Activated CD8-positive, alpha-beta memory T cell treated with anti-CD3 and anti-CD28 coated beads for 1 hour (primary cell): ENCODE measurements around the gene MYO9B.

Experiments
- DNase-seq, 2 donors: peaks; one replicate each; pipeline ENCODE4 v3.0.0-alpha.2; 2020; ENCODE audit warnings: low read depth in 1 of 2; ENCODE audit errors: extremely low read depth in 1 of 2

The MYO9B gene

GRCh38 chr19:17058236-17058635, 17.3 kb upstream of the MYO9B start:
- DNase-seq, result no peak

DNA sequence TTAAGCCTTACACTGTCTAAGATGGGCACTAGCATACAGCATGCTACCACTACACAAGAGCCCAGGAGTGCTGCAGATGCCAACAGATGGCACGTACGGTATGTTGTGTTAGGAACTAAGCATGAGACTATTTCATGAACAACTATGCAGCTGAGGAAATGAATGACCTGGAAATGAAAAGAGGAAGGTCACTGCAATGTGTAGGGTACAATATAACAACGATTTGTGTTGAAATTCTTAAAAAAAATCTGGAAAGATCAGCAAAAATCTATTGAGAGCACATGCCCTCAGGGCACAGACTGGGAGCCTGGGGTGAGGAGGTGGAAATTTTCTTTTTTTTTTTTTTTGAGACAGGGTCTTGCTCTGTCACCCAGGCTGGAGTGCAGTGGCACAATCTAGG, 14.8 kb upstream of the MYO9B start:
- no peak for DNase-seq

GRCh38 chr19:17061205-17061604, 14.4 kb upstream of the MYO9B start:
- no peak for DNase-seq

GRCh38 chr19:17061691-17062090, 13.9 kb upstream of the MYO9B start:
- no peak for DNase-seq

- no peak for DNase-seq
Measured at GRCh38 chr19:17063428-17063827, 12.1 kb upstream of the MYO9B start.

- DNase-seq, result no peak
Measured at GRCh38 chr19:17069193-17069592, 6.4 kb upstream of the MYO9B start.

- no peak for DNase-seq
Measured at GRCh38 chr19:17070421-17070820, 5.2 kb upstream of the MYO9B start.

DNA sequence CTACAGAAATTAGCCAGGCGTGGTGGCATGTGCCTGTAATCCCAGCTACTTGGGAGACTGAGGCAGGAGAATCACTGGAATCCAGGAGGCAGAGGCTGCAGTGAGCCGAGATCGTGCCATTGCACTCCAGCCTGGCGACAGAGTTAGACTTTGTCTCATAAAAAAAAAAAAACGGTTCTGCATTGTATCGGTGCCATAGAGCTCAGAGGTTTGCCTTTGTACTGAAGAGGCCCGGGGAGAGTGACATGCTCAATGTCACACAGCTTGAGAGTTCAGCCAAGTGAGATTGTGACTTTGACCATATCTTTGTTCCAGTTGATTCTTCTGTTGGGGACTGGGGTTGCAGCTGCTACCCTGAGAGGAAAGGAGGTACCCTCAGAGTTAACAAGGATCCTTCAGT, 4.7 kb upstream of the MYO9B start:
- no peak for DNase-seq

DNA sequence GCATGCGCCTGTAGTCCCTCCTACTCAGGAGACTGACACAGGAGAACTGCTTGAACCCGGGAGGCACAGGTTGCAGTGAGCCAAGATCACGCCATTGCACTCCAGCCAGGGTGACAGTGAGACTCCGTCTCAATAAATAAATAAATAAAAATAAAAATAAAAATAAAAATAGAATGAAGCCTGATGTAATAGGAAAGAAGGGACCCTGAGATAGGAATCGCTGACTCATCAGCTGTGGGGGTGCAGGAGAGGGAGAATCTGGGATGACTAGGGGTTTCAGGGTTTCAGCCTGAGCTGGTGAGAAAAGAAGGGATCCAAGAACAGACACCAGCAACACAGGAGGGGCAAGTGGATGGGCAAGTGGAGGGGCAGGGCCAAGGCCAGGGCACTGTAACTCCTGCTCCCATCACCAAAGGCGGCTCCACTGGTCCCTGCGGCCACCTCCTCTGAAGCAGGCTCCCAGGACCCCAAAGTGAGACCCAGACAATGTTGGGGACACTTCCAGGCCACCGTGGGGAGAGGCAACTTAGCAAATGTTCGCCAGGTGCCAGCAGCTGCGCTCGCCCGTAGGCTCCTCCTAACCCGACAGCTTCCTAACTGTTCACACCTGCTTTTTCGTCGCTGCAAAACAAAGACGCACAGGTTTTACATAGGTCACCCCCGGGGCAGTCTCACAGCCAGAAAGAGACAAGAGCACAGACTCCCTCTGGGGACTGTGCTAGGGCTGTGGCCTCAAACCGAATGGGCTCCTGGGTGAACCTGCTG, 1.5 kb upstream of the MYO9B start:
- no peak for DNase-seq

- DNase-seq, result no peak
Measured at GRCh38 chr19:17074634-17075034, 943 bp upstream of the MYO9B start.

GRCh38 chr19:17075864-17076542, 426 bp downstream of the MYO9B start:
- DNase-seq, result peak in 1 of 2 donors; percentile 27

GRCh38 chr19:17076543-17076991, 990 bp downstream of the MYO9B start:
- no peak for DNase-seq

GRCh38 chr19:17077447-17078028, 2.0 kb downstream of the MYO9B start:
- DNase-seq, result no peak

DNA sequence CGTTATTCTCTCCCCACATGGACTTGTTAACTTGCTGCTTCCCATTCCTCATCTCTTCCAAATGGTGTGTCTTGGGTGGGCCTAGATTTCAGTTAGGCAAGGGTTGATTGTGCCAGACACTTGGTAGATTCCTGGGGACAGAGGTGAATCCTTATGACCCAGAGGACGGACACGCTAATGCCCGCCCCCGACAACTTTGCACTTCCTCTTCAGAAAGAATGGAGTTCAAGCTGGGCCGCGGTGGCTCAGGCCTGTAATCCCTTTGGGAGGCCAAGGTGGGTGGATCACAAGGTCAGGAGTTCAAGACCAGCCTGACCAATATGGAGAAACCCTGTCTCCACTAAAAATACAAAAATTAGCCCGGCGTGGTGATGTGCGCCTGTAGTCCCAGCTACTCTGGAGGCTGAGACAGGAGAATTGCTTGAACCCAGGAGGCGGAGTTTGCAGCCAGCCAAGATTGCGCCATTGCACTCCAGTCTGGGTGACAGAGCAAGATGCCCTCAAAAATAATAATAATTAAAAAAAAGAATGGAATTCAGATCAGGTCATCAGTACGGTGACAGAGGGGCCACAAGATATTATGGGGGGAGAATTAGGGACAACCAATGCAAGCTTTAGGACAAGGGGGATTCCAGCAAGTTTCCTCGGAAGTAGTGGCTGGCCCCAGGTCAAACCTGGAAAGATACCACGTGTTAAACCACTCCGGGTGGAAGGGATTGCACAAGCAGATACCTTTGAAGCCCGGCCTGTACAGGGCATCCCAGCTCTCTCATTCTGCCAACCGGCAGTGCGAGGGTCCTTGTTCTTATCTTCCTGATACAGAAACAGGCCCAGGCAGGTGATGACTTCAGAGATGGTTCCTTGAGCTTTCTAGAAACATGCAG, 2.7 kb downstream of the MYO9B start:
- DNase-seq, result no peak

GRCh38 chr19:17078920-17079709, 3.5 kb downstream of the MYO9B start:
- no peak for DNase-seq

GRCh38 chr19:17079710-17080439, 4.3 kb downstream of the MYO9B start:
- DNase-seq, result peak; percentile 28 to 44

- DNase-seq, result no peak
Measured at GRCh38 chr19:17080440-17080801, 4.8 kb downstream of the MYO9B start.

GRCh38 chr19:17081672-17082630, 6.4 kb downstream of the MYO9B start:
- no peak for DNase-seq

DNA sequence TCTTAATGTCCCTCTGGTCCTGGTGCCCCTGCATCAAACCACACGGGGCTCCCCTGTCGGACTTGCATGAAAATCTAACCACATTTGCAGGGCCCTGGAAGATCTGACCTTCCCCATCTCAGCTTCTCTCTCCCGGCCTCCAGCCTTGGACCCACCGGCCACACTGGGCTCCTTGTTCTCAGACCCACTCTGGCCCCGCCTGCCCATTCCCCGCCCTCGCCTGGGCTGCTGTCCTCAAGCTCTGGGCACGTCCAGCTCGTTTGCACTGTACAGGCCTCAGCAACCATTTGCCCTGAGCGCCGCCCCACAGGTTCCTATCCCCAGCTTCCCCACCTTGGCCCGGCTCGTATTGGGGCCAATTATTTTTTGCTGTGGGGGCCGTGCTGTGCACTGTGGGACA, 10.5 kb downstream of the MYO9B start:
- DNase-seq, result no peak
